Measurements from ENCODE around the gene AATF.

DNA sequence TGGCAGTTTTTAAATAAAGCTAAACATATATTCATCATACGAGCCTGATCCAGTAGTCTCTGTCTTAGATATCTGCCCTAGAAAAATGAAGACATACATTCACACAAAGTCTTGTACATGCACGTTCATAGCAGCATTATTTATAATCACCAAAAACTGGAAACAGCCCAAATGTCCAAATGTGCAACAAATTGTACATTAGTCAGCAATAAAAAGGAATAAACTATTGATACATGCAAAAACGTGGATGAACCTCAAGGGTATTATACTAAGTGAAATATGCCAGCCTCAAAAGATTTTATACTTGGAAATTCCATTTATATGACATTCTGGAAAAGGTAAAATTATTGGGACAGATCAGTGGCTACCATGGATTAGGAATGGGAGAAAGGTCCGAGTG lies 22.8 kb downstream of the AATF start:
- TF ChIP-seq CTCF (IDR thresholded peaks at IDR 0.05): no peak
- no peak for TF ChIP-seq POLR2A (IDR thresholded peaks at IDR 0.05)
- TF ChIP-seq EP300 (IDR thresholded peaks at IDR 0.05): no peak

All from tibial nerve (tissue), 4 donors.